ENCODE results near the gene JAGN1.
"Not testable (repeated sequence)": the region's sequence is repeated elsewhere in the genome, so short reads cannot be mapped to it uniquely, and the experiment has no call there.

The JAGN1 gene

GRCh38 chr3:9916734-9917680 lies 26.6 kb downstream of the JAGN1 start, which contains the start of gene IL17RC:
TSS of gene IL17RC (plus strand) at chr3:9917098. CDS start at chr3:9917316, 218 bp downstream.
- ATAC-seq = peak; percentile 63
- Mint-ChIP-seq H3K9me3 (no peaks in the 10 kb centered on the region), H3K27ac (peak within 1 kb of the TSS; percentile 80 to 89), H3K4me3 (peak within 1 kb of the TSS; percentile 78 to 81), H3K4me1 (peaks cover 23% of the 10 kb centered on the region), H3K27me3 (peaks cover 12% of the 10 kb centered on the region)
- peak in 1 of 2 donors; percentile 23 for DNase-seq

DNA sequence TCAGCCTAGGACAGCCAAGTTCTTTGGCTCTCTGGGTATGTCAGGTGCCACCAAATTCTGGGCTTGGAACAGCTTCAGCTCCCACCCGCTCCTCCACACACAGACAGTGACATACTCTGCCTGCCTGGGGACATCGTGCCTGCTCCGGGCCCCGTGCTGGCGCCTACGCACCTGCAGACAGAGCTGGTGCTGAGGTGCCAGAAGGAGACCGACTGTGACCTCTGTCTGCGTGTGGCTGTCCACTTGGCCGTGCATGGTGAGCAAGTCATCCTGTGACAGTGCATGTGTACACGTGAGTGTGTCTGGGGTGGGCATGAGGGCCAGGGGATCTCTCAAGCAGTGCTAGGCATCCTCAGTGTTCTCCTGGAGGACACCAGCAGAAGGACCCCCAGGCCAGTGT lies 27.4 kb downstream of the JAGN1 start:
- no peak for DNase-seq
- Mint-ChIP-seq H3K4me1 (peaks cover 17% of the 10 kb centered on the region), H3K9me3 (no peaks in the 10 kb centered on the region)

GRCh38 chr3:9918261-9919038 lies 28.0 kb downstream of the JAGN1 start:
- Mint-ChIP-seq H3K4me1 (peaks cover 17% of the 10 kb centered on the region), H3K27me3 (peaks cover 15% of the 10 kb centered on the region), H3K27ac (no peak overlapping the region), H3K4me3 (no peak overlapping the region), H3K9me3 (no peaks in the 10 kb centered on the region)
- no peak for DNase-seq
- no peak for ATAC-seq

More for the DNA sequence above, 27.4 kb downstream of the JAGN1 start:
- H3K27me3 Mint-ChIP-seq = peaks cover 13% of the 10 kb centered on the region
- ATAC-seq = no peak
- no peak overlapping the region for H3K27ac Mint-ChIP-seq
- no peak overlapping the region for H3K4me3 Mint-ChIP-seq

GRCh38 chr3:9928158-9928557 lies 37.7 kb downstream of the JAGN1 start:
- Mint-ChIP-seq H3K27ac (no peak overlapping the region), H3K9me3 (no peaks in the 10 kb centered on the region), H3K27me3 (no peaks in the 10 kb centered on the region), H3K4me3 (no peak overlapping the region), H3K4me1 (peaks cover 11% of the 10 kb centered on the region)
- DNase-seq = no peak
- no peak for ATAC-seq

DNA sequence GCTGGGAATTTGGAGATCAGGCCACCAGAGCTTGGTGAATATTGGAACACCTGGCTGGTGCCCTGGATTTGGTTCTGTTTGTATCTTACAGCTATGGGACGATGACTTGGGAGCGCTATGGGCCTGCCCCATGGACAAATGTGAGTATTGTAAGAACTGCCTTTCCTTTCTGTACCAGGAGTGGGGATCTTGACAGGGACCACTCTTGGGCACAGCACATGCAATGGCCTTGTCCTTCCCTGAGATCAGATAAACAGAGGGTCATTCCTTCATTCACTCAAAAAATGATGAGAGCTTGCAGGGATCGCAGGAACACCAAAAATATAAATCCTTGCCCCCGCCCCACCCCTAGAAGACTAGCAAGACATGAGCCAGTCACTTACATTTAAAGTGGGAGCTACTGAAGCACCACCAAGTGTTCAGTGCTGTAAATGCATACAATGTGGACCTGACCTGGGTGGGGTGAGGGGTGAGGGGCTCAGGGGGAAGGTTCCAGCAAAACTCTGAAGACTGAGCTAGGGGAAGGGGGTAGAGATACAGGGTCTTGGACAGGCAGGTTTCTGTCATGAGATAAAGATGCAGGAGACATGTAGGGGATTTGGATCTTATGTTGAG lies 40.5 kb downstream of the JAGN1 start:
- Mint-ChIP-seq H3K27me3 (no peaks in the 10 kb centered on the region), H3K27ac (no peak overlapping the region), H3K4me3 (no peak overlapping the region)

GRCh38 chr3:9932535-9932842 lies 42.1 kb downstream of the JAGN1 start:
- H3K27me3 Mint-ChIP-seq = no peaks in the 10 kb centered on the region
- peak overlapping the region; percentile 92 to 95 for H3K4me3 Mint-ChIP-seq
- peaks cover 36% of the 10 kb centered on the region for H3K4me1 Mint-ChIP-seq
- ATAC-seq (no peak), DNase-seq (no peak)
- no peaks in the 10 kb centered on the region for H3K9me3 Mint-ChIP-seq
- peak overlapping the region; percentile 96 to 97 for H3K27ac Mint-ChIP-seq

More for the DNA sequence above, 40.5 kb downstream of the JAGN1 start:
- peaks cover 30% of the 10 kb centered on the region for H3K4me1 Mint-ChIP-seq
- DNase-seq (no peak), ATAC-seq (no peak)
- no peaks in the 10 kb centered on the region for H3K9me3 Mint-ChIP-seq

DNA sequence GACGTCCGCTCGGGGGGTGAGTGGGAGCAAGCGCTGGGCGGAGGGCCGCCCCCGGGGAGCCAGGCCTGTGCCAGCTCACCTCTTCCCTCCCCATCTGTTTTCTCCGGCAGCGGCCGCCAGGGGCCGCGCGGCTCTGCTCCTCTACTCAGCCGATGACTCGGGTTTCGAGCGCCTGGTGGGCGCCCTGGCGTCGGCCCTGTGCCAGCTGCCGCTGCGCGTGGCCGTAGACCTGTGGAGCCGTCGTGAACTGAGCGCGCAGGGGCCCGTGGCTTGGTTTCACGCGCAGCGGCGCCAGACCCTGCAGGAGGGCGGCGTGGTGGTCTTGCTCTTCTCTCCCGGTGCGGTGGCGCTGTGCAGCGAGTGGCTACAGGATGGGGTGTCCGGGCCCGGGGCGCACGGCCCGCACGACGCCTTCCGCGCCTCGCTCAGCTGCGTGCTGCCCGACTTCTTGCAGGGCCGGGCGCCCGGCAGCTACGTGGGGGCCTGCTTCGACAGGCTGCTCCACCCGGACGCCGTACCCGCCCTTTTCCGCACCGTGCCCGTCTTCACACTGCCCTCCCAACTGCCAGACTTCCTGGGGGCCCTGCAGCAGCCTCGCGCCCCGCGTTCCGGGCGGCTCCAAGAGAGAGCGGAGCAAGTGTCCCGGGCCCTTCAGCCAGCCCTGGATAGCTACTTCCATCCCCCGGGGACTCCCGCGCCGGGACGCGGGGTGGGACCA lies 42.6 kb downstream of the JAGN1 start:
- Mint-ChIP-seq H3K4me3 (peak overlapping the region; percentile 92 to 95), H3K27me3 (no peaks in the 10 kb centered on the region), H3K9me3 (no peaks in the 10 kb centered on the region), H3K27ac (peak overlapping the region; percentile 96 to 97), H3K4me1 (peaks cover 36% of the 10 kb centered on the region)
- DNase-seq (peak; percentile 88 to 91), ATAC-seq (peak; percentile 88)

- H3K4me1 Mint-ChIP-seq = peaks cover 36% of the 10 kb centered on the region
- H3K4me3 Mint-ChIP-seq = peak within 1 kb of the TSS; percentile 92 to 95
- peak; percentile 95 to 96 for DNase-seq
- peak; percentile 86 for ATAC-seq
- H3K27ac Mint-ChIP-seq = peak within 1 kb of the TSS; percentile 96 to 97
- H3K9me3 Mint-ChIP-seq = no peaks in the 10 kb centered on the region
- no peaks in the 10 kb centered on the region for H3K27me3 Mint-ChIP-seq
Observed at GRCh38 chr3:9933561-9934234, 43.3 kb downstream of the JAGN1 start, which contains the start of gene CRELD1. TSS of gene CRELD1 (plus strand) at chr3:9933834. CDS start at chr3:9934439, 605 bp downstream.

DNA sequence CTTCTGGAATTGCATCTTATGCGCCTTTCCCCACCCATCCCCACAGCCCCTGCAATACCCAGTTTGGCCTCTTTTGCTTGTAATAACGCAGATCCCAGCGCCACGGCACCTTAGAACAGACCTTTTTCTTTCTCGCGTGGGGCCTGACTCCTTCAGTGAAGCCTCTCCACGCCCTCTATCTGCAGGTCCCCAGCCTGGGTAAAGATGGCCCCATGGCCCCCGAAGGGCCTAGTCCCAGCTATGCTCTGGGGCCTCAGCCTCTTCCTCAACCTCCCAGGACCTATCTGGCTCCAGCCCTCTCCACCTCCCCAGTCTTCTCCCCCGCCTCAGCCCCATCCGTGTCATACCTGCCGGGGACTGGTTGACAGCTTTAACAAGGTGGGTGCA lies 43.8 kb downstream of the JAGN1 start:
- Mint-ChIP-seq H3K4me1 (peaks cover 36% of the 10 kb centered on the region), H3K27me3 (no peaks in the 10 kb centered on the region), H3K9me3 (no peaks in the 10 kb centered on the region), H3K27ac (peak overlapping the region; percentile 96 to 97), H3K4me3 (peak overlapping the region; percentile 92 to 95)
- no peak for ATAC-seq
- no peak for DNase-seq

DNA sequence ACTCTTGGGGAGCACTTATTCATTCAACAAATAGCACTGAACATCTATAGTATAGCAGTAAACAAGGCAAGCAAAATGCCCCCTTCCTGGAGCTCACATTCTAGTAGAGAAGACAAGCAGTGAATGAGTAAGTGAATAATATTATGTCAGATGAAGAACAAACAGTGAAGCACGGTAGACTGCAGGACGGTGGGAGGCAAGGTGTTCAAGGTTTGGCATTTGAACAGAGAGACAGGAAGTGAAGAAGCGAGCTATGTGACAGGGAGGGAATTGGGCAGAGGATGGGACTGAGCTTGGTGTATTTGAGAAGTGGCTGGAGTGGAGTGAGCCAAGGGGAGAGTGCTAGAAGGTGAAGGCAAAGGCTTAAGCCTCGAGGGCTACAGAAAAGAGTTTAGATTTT lies 44.6 kb downstream of the JAGN1 start:
- ATAC-seq (no peak), DNase-seq (no peak)
- Mint-ChIP-seq H3K4me1 (peaks cover 36% of the 10 kb centered on the region), H3K4me3 (peak overlapping the region; percentile 92 to 95), H3K9me3 (no peaks in the 10 kb centered on the region), H3K27me3 (no peaks in the 10 kb centered on the region), H3K27ac (no peak overlapping the region)

- DNase-seq (no peak), ATAC-seq (no peak)
- no peaks in the 10 kb centered on the region for H3K27me3 Mint-ChIP-seq
- H3K27ac Mint-ChIP-seq = no peak overlapping the region
- H3K9me3 Mint-ChIP-seq = no peaks in the 10 kb centered on the region
- peaks cover 36% of the 10 kb centered on the region for H3K4me1 Mint-ChIP-seq
- H3K4me3 Mint-ChIP-seq = no peak overlapping the region
Observed at GRCh38 chr3:9935966-9936510, 45.6 kb downstream of the JAGN1 start.

DNA sequence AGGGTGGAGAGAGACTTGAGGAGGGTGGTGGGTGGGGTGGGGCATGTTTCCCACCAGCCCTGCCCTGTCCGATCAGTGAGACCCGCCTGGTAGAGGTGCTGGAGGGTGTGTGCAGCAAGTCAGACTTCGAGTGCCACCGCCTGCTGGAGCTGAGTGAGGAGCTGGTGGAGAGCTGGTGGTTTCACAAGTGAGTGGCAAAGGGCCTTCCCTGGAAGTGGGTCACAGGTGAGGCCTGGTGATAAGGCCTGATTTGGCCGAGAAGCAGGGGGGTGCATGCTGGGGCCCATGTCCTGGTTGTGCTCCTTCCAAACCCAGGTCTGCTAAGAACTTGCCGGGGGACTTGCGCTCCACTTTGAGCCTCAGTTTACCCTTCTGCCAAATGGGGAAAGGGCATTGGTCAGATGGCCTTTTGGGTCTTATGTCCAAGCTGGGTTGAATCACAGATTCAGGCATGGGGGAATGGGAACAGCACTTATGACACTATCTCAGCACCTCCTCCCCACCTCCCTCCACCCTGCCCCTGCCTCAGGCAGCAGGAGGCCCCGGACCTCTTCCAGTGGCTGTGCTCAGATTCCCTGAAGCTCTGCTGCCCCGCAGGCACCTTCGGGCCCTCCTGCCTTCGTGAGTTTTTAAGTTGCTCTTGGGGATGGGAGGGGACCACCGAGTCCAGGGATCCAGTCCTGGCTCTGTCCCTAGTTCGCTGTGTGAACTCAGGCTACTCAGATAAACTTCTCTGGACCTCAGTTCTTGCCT lies 47.3 kb downstream of the JAGN1 start:
- Mint-ChIP-seq H3K9me3 (no peaks in the 10 kb centered on the region), H3K27ac (no peak overlapping the region), H3K27me3 (no peaks in the 10 kb centered on the region), H3K4me3 (no peak overlapping the region), H3K4me1 (peaks cover 25% of the 10 kb centered on the region)
- no peak for ATAC-seq
- DNase-seq = no peak

- H3K4me3 Mint-ChIP-seq = no peak overlapping the region
- no peaks in the 10 kb centered on the region for H3K27me3 Mint-ChIP-seq
- DNase-seq (no peak), ATAC-seq (no peak)
- H3K4me1 Mint-ChIP-seq = peaks cover 24% of the 10 kb centered on the region
- no peak overlapping the region for H3K27ac Mint-ChIP-seq
- no peaks in the 10 kb centered on the region for H3K9me3 Mint-ChIP-seq
Observed at GRCh38 chr3:9938966-9939365, 48.6 kb downstream of the JAGN1 start.

DNA sequence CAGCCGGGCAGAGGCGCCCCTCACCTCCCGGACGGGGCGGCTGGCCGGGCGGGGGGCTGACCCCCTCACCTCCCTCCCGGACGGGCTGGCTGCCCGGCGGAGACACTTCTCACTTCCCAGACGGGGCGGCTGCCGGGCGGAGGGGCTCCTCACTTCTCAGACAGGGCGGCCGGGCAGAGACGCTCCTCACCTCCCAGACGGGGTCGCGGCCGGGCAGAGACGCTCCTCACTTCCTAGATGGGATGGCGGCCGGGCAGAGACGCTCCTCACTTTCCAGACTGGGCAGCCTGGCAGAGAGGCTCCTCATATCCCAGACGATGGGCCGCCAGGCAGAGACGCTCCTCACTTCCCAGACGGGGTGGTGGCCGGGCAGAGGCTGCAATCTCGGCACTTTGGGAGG lies 49.5 kb downstream of the JAGN1 start:
- not testable (repeated sequence) for ATAC-seq, H3K27ac Mint-ChIP-seq, H3K9me3 Mint-ChIP-seq, DNase-seq, H3K27me3 Mint-ChIP-seq, H3K4me3 Mint-ChIP-seq
- H3K4me1 Mint-ChIP-seq = peaks cover 17% of the 10 kb centered on the region
